Lung (tissue), 12 donors: Measurements from ENCODE around the gene ATG14. TPM values are rescaled to one million over a fixed set of nuclear protein-coding genes. Genes with fewer than 3 reads are reported as not detected.

Experiments used
- ATAC-seq: fragments of 200-7000 bp; cut with Tn5 transposase; one replicate; pipeline ENCODE4 v1.9.1; 2020; ENCODE audit warnings: moderate number of reproducible peaks; ENCODE audit not compliant: insufficient read depth, low FRiP score
- DNase-seq, 3 donors: peaks; one replicate each; pipeline ENCODE4 v3.0.0-alpha.2; 2013 to 2017
- H3K27ac ChIP-seq, 2 donors: one replicate each; pipeline ENCODE4 v1.5.1; 2013; ENCODE audit warnings: mild to moderate bottlenecking in 2 of 2, moderate library complexity in 2 of 2, control low read depth in 1 of 2, inconsistent platforms in 1 of 2, low read depth in 1 of 2, low read length in 1 of 2
- H3K27me3 ChIP-seq, 3 donors: one replicate each; pipeline ENCODE4 v1.5.1; 2013; ENCODE audit warnings: low read length in 2 of 3; ENCODE audit not compliant: control insufficient read depth in 3 of 3, insufficient read depth in 3 of 3
- H3K36me3 ChIP-seq, 4 donors: one replicate each; pipeline ENCODE4 v1.5.1; 2013; ENCODE audit warnings: low read length in 4 of 4, mild to moderate bottlenecking in 1 of 4, moderate library complexity in 1 of 4; ENCODE audit not compliant: control insufficient read depth in 4 of 4, insufficient read depth in 4 of 4
- H3K4me1 ChIP-seq, 5 donors: one replicate each; pipeline ENCODE4 v1.5.1; 2013; ENCODE audit warnings: low read length in 5 of 5, mild to moderate bottlenecking in 2 of 5, moderate library complexity in 1 of 5; ENCODE audit not compliant: control insufficient read depth in 5 of 5, insufficient read depth in 5 of 5
- H3K4me3 ChIP-seq: one replicate; pipeline ENCODE4 v1.5.1; 2013; ENCODE audit warnings: mild to moderate bottlenecking, control low read depth, moderate library complexity
- H3K9ac ChIP-seq, 2 donors: one replicate each; pipeline ENCODE4 v1.5.1; 2013; ENCODE audit warnings: low read length in 2 of 2, control low read depth in 1 of 2; ENCODE audit not compliant: insufficient read depth in 1 of 2
- H3K9me3 ChIP-seq, 4 donors: one replicate each; pipeline ENCODE4 v1.5.1; 2013; ENCODE audit warnings: low read length in 3 of 4, mild to moderate bottlenecking in 1 of 4, moderate library complexity in 1 of 4; ENCODE audit not compliant: control insufficient read depth in 4 of 4, insufficient read depth in 3 of 4
- WGBS, 2 donors: extraction: QIAGEN DNeasy Blood & Tissue Kit; methylation state at CpG; one replicate each; pipeline ENCODE4 v1.1.7; 2013; 5-methylcytosine and 5-hydroxymethylcytosine counted together
- polyA plus RNA-seq, 2 donors: library from polyadenylated mRNA; stranded (reverse); fragments of 200-250 nt; gene quantifications; one replicate each; pipeline ENCODE4 v1.2.1, GENCODE V29; 2013
- total RNA-seq, 2 donors: library from RNA; depleted of rRNA in 1 of 2; stranded (reverse); fragments of >200 nt in 1 of 2; gene quantifications; one replicate each; pipeline ENCODE4 v1.2.1, GENCODE V29; 2014 to 2021
- TF ChIP-seq, protein P1 (sequence below): IDR thresholded peaks from 2 replicates; pipeline ENCODE4 v1.5.1; 2012; ENCODE audit warnings: mild to moderate bottlenecking; ENCODE audit errors: control extremely low read depth, extremely low read depth
- donor health status: control.
- donor health status: control.
- donor health status: Bipolar disorder and iron deficiency.
- donor health status: healthy.
- donor health status: DM: yes; HTN: yes; CAD: no.

Gene ATG14
- total and polyA plus RNA-seq, 4 donors, result 3.4 to 19.0 (median 7.0) TPM

- H3K27ac ChIP-seq, result no peak overlapping the region
- no peak overlapping the region for H3K9ac ChIP-seq
- H3K4me3 ChIP-seq, result no peak overlapping the region
- DNase-seq (no peak), ATAC-seq (no peak)
- WGBS, 2 donors, result 92 to 98% methylated on average over 2 of the region's 2 CpGs
- peaks cover 0 to 3% (median 0%) of the 10 kb centered on the region in 5 donors for H3K4me1 ChIP-seq
- peaks cover 16 to 41% (median 25%) of the 10 kb centered on the region in 4 donors for H3K36me3 ChIP-seq
- H3K27me3 ChIP-seq, result no peaks in the 10 kb centered on the region
- TF ChIP-seq, protein P1, sequence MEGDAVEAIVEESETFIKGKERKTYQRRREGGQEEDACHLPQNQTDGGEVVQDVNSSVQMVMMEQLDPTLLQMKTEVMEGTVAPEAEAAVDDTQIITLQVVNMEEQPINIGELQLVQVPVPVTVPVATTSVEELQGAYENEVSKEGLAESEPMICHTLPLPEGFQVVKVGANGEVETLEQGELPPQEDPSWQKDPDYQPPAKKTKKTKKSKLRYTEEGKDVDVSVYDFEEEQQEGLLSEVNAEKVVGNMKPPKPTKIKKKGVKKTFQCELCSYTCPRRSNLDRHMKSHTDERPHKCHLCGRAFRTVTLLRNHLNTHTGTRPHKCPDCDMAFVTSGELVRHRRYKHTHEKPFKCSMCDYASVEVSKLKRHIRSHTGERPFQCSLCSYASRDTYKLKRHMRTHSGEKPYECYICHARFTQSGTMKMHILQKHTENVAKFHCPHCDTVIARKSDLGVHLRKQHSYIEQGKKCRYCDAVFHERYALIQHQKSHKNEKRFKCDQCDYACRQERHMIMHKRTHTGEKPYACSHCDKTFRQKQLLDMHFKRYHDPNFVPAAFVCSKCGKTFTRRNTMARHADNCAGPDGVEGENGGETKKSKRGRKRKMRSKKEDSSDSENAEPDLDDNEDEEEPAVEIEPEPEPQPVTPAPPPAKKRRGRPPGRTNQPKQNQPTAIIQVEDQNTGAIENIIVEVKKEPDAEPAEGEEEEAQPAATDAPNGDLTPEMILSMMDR, result no peak
- H3K9me3 ChIP-seq, result no peaks in the 10 kb centered on the region
Measured at GRCh38 chr14:55381561-55381960, 30.1 kb downstream of the ATG14 start.

DNA sequence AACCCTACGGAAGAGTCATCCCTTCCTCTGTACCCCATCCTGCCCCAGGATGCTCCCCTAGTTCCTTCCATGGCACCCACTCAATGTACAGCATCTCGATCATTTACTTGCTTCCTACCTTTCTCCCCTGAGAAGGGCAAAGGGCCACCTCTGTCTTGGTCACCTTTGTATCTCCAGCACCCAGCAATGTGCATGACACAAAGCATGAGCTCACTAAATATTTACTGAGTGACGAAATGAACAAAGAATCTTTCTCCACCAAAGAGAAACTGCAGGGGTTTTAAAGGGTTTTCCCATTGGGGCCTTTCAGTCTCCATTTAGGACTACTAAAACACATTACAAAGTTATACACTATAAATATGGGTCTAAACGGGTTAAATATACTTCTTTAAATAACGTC lies 30.6 kb downstream of the ATG14 start:
- Histone ChIP-seq H3K27ac (no peak overlapping the region), H3K4me1 (peaks cover 0 to 3% (median 0%) of the 10 kb centered on the region in 5 donors), H3K36me3 (peaks cover 16 to 46% (median 24%) of the 10 kb centered on the region in 4 donors), H3K9me3 (no peaks in the 10 kb centered on the region), H3K9ac (no peak overlapping the region), H3K27me3 (no peaks in the 10 kb centered on the region), H3K4me3 (no peak overlapping the region)
- ATAC-seq (no peak), DNase-seq (no peak)
- WGBS, 2 donors, result 88 to 93% methylated on average over 5 of the region's 5 CpGs
- TF ChIP-seq, protein P1, result no peak

GRCh38 chr14:55377236-55377635 lies 34.4 kb downstream of the ATG14 start:
- H3K4me3 ChIP-seq, result no peak overlapping the region
- H3K27ac ChIP-seq, result no peak overlapping the region
- H3K36me3 ChIP-seq, result peaks cover 12 to 50% (median 22%) of the 10 kb centered on the region in 4 donors
- no peak for DNase-seq
- no peaks in the 10 kb centered on the region for H3K27me3 ChIP-seq
- no peak for ATAC-seq
- H3K9ac ChIP-seq, result no peak overlapping the region
- TF ChIP-seq, protein P1, result no peak
- no peaks in the 10 kb centered on the region for H3K4me1 ChIP-seq
- 84 to 90% methylated on average over 5 of the region's 5 CpGs for WGBS, 2 donors
- no peaks in the 10 kb centered on the region for H3K9me3 ChIP-seq

DNA sequence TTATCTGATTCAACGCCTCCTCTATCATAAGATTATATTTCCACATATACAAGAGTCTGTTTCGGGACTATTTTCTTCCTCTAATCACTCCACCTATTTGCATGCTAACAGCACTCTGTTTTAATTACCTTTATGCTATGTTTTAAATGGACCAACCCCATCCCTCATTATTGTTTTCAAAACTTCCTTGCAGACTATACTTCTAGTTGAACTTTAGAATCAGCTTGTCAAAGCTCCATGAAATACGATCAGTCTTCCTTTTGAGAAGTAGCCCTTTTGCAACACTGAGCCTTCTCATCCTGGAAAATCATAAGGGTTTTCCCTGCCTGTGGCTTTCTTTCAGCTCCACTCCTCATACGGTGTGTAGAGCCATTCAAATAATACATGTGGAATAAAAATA lies 36.9 kb downstream of the ATG14 start:
- DNase-seq, result no peak
- Histone ChIP-seq H3K9me3 (no peaks in the 10 kb centered on the region), H3K27ac (no peak overlapping the region), H3K36me3 (peaks cover under 1 to 33% (median 10%) of the 10 kb centered on the region in 4 donors), H3K4me3 (no peak overlapping the region), H3K9ac (no peak overlapping the region), H3K4me1 (no peaks in the 10 kb centered on the region), H3K27me3 (no peaks in the 10 kb centered on the region)
- TF ChIP-seq, protein P1, result no peak
- ATAC-seq, result no peak
- 88 to 95% methylated on average over 4 of the region's 4 CpGs for WGBS, 2 donors
